Muscle of leg (tissue), 11 donors: ENCODE results near the gene KRT40. TPM values are rescaled to one million over a fixed set of nuclear protein-coding genes. Genes with fewer than 3 reads are reported as not detected.
A peak's percentile ranks its signal among the peaks of the same experiment; 100 is the strongest.
"Not testable (repeated sequence)": the region's sequence is repeated elsewhere in the genome, so short reads cannot be mapped to it uniquely, and the experiment has no call there.

Experiments used
- DNase-seq: peaks from one replicate; pipeline ENCODE4 v3.0.0; 2013
- H3K27ac ChIP-seq: one replicate; pipeline ENCODE4 v1.5.1; 2013; ENCODE audit warnings: mild to moderate bottlenecking, low read length, control low read depth
- H3K27me3 ChIP-seq: one replicate; pipeline ENCODE4 v1.6.1; 2013; ENCODE audit warnings: low read length; ENCODE audit not compliant: control insufficient read depth, insufficient read depth
- H3K36me3 ChIP-seq: one replicate; pipeline ENCODE4 v1.6.1; 2013; ENCODE audit warnings: low read length; ENCODE audit not compliant: control insufficient read depth, insufficient read depth
- H3K4me1 ChIP-seq: one replicate; pipeline ENCODE4 v1.6.1; 2013; ENCODE audit warnings: low read length; ENCODE audit not compliant: control insufficient read depth, insufficient read depth
- H3K4me3 ChIP-seq: one replicate; pipeline ENCODE4 v1.5.1; 2013; ENCODE audit warnings: low read length, control low read depth
- H3K9me3 ChIP-seq: replicated peaks from 2 replicates; pipeline ENCODE4 v1.6.1; 2013; ENCODE audit warnings: low read depth, low read length; ENCODE audit not compliant: control insufficient read depth
- WGBS: methylation state at CpG from one replicate; pipeline ENCODE4 v1.1.5; 2013; ENCODE audit warnings: missing lambda C conversion rate; ENCODE audit not compliant: insufficient coverage; 5-methylcytosine and 5-hydroxymethylcytosine counted together
- polyA plus RNA-seq, 8 donors: library from polyadenylated mRNA; unstranded; fragments of 120-200 nt; gene quantifications; one replicate each; pipeline versions ENCODE4 v1.2.1 to v1.2.3, GENCODE V29; 2013; ENCODE audit warnings: inconsistent platforms in 1 of 8, low replicate concordance in 1 of 8; ENCODE audit not compliant: insufficient read length in 8 of 8, insufficient read depth in 1 of 8
- total RNA-seq: library from RNA; stranded (reverse); fragments of 120-200 nt; gene quantifications from one replicate; pipeline ENCODE4 v1.2.4, GENCODE V29; 2013

KRT40 gene
- total and polyA plus RNA-seq, 9 donors, result 3.7 to 16.2 (median 11.0) TPM

GRCh38 chr17:40999563-40999962, 15.4 kb upstream of the KRT40 start, which contains the start of gene KRTAP3-2:
Gene KRTAP3-2, minus strand, starts transcription at chr17:40999906. Its CDS starts 53 bp downstream, at chr17:40999853.
- H3K27me3 ChIP-seq, H3K4me3 ChIP-seq, H3K4me1 ChIP-seq, H3K36me3 ChIP-seq, H3K9me3 ChIP-seq, H3K27ac ChIP-seq: not testable (repeated sequence)
- DNase-seq, result peak; percentile 26
- WGBS, result 65% methylated on average over 5 of the region's 6 CpGs

- Histone ChIP-seq H3K4me1 (no peaks in the 10 kb centered on the region), H3K27ac (no peak overlapping the region), H3K9me3 (no peaks in the 10 kb centered on the region), H3K36me3 (no peaks in the 10 kb centered on the region), H3K4me3 (no peak overlapping the region), H3K27me3 (peaks cover 3% of the 10 kb centered on the region)
- 65% methylated on average over 2 of the region's 2 CpGs for WGBS
- DNase-seq, result no peak
Observed at GRCh38 chr17:40997361-40997760, 13.2 kb upstream of the KRT40 start.

- WGBS, result 60% methylated on average over 1 of the region's 4 CpGs
- no peak overlapping the region for H3K4me3 ChIP-seq
- no peak overlapping the region for H3K27ac ChIP-seq
- H3K4me1 ChIP-seq, result no peaks in the 10 kb centered on the region
- H3K9me3 ChIP-seq, result no peaks in the 10 kb centered on the region
- no peaks in the 10 kb centered on the region for H3K36me3 ChIP-seq
- no peak for DNase-seq
- H3K27me3 ChIP-seq, result peaks cover 3% of the 10 kb centered on the region
Observed at GRCh38 chr17:40996829-40997228, 12.7 kb upstream of the KRT40 start.

GRCh38 chr17:40995116-40995515, 11.0 kb upstream of the KRT40 start:
- H3K4me3 ChIP-seq, result no peak overlapping the region
- no peak overlapping the region for H3K27ac ChIP-seq
- peaks cover 3% of the 10 kb centered on the region for H3K27me3 ChIP-seq
- no peak for DNase-seq
- no peaks in the 10 kb centered on the region for H3K4me1 ChIP-seq
- no peaks in the 10 kb centered on the region for H3K9me3 ChIP-seq
- no peaks in the 10 kb centered on the region for H3K36me3 ChIP-seq
- WGBS, result no CpG with 5 or more reads among the region's 1 CpG

- H3K4me1 ChIP-seq, result no peaks in the 10 kb centered on the region
- no peak within 1 kb of the TSS for H3K4me3 ChIP-seq
- no peaks in the 10 kb centered on the region for H3K36me3 ChIP-seq
- WGBS, result no CpG with 5 or more reads among the region's 4 CpGs
- no peaks in the 10 kb centered on the region for H3K9me3 ChIP-seq
- no peak within 1 kb of the TSS for H3K27ac ChIP-seq
- peaks cover 3% of the 10 kb centered on the region for H3K27me3 ChIP-seq
- DNase-seq, result peak; percentile 25
Observed at GRCh38 chr17:40993839-40994238, 9.7 kb upstream of the KRT40 start, which contains the start of gene KRTAP3-3. Gene KRTAP3-3, minus strand, starts transcription at chr17:40994164. Its CDS starts 67 bp downstream, at chr17:40994097.

- Histone ChIP-seq H3K4me3 (no peak overlapping the region), H3K4me1 (no peaks in the 10 kb centered on the region), H3K27me3 (peaks cover 3% of the 10 kb centered on the region), H3K9me3 (no peaks in the 10 kb centered on the region), H3K27ac (no peak overlapping the region), H3K36me3 (no peaks in the 10 kb centered on the region)
- WGBS, result no CpG with 5 or more reads among the region's 2 CpGs
- DNase-seq, result no peak
Observed at GRCh38 chr17:40993084-40993483, 9.0 kb upstream of the KRT40 start.

- DNase-seq, result no peak
- 90% methylated on average over 1 of the region's 3 CpGs for WGBS
- no peaks in the 10 kb centered on the region for H3K36me3 ChIP-seq
- H3K27me3 ChIP-seq, result peaks cover 3% of the 10 kb centered on the region
- no peaks in the 10 kb centered on the region for H3K4me1 ChIP-seq
- no peak overlapping the region for H3K4me3 ChIP-seq
- no peaks in the 10 kb centered on the region for H3K9me3 ChIP-seq
- H3K27ac ChIP-seq, result no peak overlapping the region
Observed at GRCh38 chr17:40992666-40993065, 8.5 kb upstream of the KRT40 start.

- no peak overlapping the region for H3K4me3 ChIP-seq
- H3K36me3 ChIP-seq, result no peaks in the 10 kb centered on the region
- no peaks in the 10 kb centered on the region for H3K4me1 ChIP-seq
- 53% methylated on average over 3 of the region's 8 CpGs for WGBS
- H3K27ac ChIP-seq, result no peak overlapping the region
- no peaks in the 10 kb centered on the region for H3K9me3 ChIP-seq
- H3K27me3 ChIP-seq, result peaks cover 3% of the 10 kb centered on the region
- peak; percentile 15 for DNase-seq
Observed at GRCh38 chr17:40986920-40987319, 2.8 kb upstream of the KRT40 start.

GRCh38 chr17:40981115-40981514, 3.0 kb downstream of the KRT40 start:
- WGBS, result 17% methylated on average over 3 of the region's 5 CpGs
- DNase-seq, result no peak
- H3K4me1 ChIP-seq, result peaks cover 19% of the 10 kb centered on the region
- H3K27ac ChIP-seq, result peak overlapping the region; percentile 67
- no peak overlapping the region for H3K4me3 ChIP-seq
- H3K9me3 ChIP-seq, result no peaks in the 10 kb centered on the region
- peaks cover 4% of the 10 kb centered on the region for H3K27me3 ChIP-seq
- no peaks in the 10 kb centered on the region for H3K36me3 ChIP-seq

GRCh38 chr17:40980596-40980995, 3.5 kb downstream of the KRT40 start:
- peak; percentile 94 for DNase-seq
- WGBS, result 11% methylated on average over 7 of the region's 8 CpGs
- no peaks in the 10 kb centered on the region for H3K9me3 ChIP-seq
- peak overlapping the region; percentile 67 for H3K27ac ChIP-seq
- peaks cover 19% of the 10 kb centered on the region for H3K4me1 ChIP-seq
- H3K36me3 ChIP-seq, result no peaks in the 10 kb centered on the region
- H3K27me3 ChIP-seq, result peaks cover 6% of the 10 kb centered on the region
- H3K4me3 ChIP-seq, result no peak overlapping the region

GRCh38 chr17:40980117-40980516, 4.0 kb downstream of the KRT40 start:
- Histone ChIP-seq H3K4me3 (no peak overlapping the region), H3K4me1 (peaks cover 19% of the 10 kb centered on the region), H3K27me3 (peaks cover 6% of the 10 kb centered on the region), H3K36me3 (no peaks in the 10 kb centered on the region), H3K27ac (peak overlapping the region; percentile 48), H3K9me3 (no peaks in the 10 kb centered on the region)
- 47% methylated on average over 3 of the region's 3 CpGs for WGBS
- no peak for DNase-seq
